Medulla oblongata (tissue), 1 donor: ENCODE results near the gene PRSS57.

Experiments
- DNase-seq: peaks from one replicate; pipeline ENCODE4 v3.0.0-alpha.2; 2015; ENCODE audit errors: extremely low spot score

The PRSS57 gene

DNA sequence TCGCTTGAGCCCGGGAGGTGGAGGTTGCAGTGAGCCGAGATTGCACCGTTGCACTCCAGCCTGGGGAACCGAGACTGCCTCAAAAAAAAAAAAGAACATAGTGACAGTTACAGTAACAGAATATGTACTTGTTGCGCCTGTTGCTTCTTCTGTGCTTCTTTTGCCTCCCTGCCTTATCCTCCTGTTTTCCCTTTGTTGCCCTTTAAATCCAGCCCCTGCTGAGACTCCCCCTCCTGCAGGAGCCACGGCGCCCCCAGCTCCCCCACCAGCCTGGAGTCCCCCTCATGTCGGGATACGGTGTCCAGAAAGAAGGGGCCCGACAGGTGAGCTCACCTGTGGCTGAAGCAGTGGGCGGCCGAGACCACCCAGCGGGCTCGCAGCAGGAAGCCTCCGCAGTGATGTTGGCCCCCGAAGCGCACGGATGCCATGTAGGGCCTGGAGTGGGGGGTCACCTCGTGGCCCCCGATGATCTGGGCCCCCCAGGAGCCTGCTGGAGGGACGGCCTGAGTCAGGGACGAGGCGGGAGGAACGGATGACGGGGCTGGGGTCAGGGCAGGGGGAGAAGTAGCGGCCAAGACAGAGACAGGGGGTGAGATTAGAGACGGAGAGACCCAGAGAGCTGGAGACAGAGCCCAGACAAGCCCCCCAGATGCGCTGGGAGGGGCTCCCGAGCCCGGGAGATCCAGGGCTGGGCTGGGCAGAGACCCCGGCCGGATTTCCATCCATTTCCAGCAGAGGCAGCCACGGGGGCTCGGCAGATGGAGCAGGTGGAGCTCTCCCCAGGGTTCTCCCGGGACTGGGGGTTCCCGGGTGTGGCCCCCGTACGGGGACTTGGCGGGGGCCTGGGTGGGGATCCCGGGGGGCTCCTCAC is 536 bp downstream of the PRSS57 start:
- DNase-seq, result no peak

DNA sequence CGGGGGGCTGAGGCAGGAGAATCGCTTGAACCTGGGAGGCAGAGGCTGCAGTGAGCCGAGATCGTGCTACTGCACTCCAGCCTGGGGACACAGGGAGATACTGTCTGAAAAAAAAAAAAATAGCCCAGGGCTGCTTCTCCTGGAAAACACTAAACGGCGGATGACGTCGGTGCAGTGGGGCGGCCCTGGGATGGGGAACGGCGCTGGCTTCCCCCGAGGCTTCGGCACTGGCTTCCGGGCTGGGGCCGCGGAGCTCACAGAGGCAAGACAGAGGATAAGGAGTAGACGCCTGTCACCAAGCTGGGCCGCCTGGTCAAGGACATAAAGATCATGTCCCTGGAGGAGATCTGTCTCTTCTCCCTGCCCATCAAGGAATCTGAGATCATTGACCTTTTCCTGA is 5.0 kb downstream of the PRSS57 start:
- no peak for DNase-seq

DNA sequence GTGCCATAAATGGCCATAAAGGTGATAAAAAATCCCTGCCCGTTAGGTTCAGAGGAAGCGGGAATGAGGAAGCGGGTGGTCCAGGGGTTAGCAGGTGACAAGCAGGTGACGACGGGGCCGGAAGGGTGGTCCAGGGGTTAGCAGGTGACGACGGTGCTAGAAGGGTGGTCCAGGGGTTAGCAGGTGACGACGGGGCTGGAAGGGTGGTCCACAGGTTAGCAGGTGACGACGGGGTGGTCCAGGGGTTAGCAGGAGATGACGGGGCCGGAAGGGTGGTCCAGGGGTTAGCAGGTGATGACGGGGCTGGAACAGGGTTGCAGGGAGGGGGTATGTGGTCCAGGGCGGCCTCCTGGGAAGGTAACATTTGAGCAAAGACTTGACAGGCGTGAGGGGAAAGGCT is 6.3 kb downstream of the PRSS57 start:
- no peak for DNase-seq

DNA sequence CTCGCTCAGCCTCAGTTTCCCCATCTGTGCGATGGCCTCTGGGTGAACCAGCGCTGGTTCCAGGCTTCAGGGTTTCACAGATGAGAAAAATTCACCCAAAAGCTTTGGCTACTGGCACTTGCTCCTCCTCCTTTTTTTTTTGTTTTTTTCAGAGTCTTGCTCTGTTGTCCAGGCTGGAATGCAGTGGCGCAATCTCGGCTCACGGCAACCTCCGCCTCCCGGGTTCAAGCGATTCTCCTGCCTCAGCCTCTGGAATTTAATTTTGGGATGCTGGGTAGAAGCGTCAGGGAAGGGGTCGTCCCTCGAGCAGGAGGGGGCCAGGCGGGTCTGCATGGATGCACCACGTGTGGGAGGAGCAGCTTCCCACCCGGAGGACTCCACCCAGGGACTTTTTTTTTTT is 7.0 kb downstream of the PRSS57 start:
- DNase-seq, result no peak

DNA sequence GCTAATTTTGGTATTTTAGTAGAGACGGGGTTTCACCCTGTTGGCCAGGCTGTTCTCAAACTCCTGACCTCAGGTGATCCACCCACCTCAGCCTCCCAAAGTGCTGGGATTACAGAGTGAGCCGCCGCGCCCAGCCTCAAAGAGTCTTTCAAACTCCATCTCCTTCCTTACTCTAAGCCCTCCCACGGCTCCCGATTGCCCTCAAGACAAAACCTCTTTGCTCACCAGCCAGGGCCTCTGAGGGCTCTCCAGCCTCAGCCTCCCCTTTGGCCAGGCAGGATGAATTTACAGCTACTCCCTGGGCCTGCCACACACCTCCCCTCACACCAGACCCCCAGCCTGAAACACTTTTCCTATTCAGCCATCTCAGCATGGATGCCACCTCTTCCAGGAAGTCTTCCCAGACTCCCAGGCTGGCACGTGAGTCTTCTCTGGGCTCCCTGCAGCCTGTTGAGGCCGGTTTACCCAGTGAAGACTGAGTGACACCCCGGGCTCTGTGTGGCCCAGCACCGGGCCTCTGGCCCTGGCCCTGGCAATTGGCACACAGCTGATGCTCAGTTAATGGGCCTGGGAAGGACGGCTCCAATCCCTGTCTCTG is 7.6 kb downstream of the PRSS57 start:
- no peak for DNase-seq

DNA sequence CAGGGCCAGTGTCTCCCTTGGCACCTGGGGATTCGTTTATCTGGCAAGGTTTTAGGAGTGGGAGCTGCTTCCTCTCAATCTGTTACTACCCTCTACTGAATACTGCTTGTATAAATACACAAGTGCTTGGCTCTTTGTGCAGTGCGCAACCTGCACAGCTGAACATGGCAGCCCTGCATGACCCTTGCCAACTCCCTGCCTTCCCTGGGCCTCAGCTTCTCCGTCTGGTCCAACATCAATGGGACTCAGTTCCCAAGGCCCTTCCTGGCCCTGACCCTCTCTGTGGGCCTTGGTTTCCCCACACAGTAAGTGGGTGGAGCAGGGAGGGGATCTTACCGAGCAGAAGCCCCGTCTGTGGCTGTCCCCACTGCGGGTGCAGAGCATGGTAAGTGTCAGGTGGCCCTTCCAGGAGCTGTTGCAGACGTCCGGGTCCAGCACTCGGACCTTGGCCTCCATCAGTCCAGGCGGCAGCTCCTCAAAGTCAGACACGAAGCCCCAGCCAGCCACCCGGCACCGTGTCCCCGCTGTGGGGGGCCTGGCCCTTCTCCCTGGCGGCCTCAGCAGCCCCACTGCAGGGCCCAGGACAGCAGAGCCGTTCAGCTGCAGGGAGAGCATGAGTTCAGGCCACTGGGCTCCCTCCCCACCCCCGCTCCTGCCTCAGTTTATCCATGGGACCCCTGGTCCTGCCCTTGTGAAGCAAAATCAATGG is 8.5 kb downstream of the PRSS57 start:
- no peak for DNase-seq

DNA sequence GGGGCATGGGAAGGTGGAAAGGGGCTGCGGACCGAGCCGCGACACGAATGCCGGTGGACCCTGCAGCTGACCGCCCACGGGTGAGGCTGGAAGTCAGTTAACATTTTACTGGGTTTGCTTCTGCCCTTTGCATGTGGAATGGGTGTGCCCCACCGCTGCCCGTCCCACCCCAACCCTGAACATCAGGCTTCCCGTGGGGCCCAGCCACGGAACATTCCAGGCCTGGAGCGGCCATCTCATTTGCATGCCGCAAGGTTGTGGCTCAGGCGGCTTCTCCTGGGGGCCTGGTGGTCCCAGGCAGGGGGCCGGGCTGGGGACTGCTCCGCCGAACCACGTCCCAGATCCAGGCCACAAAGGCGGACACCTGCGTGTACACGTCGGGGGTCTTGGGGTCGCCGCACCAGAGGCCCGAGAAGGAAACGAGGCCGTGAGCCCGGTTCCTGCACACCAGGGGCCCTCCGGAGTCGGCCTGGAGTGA is 9.8 kb downstream of the PRSS57 start:
- DNase-seq, result no peak

DNA sequence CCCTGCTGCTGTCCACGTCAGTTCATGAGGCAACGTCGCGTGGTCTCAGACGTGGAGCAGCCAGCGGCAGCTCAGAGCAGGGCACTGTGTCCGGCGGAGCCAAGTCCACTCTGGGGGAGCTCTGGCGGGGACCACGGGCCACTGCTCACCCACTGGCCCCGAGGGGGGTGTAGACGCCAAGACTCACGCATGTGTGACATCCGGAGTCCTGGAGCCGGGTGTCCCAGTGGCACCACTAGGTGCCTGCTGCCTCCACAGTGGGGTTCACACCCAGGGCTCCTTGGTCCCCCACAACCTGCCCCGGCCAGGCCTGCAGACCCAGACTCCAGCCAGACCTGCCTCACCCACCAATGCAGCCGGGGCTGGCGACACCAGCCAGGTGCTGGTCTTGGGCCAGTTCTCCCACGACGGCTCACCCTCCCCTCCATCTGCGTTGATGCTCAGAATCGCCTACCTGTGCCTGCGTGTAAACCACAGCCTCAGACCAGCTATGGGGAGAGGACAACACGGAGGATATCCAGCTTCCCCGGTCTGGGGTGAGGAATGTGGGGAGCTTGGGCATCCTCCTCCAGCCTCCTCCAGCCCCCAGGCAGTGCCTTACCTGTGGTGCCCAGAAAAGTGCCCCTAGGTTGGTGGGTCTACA is 12.5 kb downstream of the PRSS57 start:
- no peak for DNase-seq

DNA sequence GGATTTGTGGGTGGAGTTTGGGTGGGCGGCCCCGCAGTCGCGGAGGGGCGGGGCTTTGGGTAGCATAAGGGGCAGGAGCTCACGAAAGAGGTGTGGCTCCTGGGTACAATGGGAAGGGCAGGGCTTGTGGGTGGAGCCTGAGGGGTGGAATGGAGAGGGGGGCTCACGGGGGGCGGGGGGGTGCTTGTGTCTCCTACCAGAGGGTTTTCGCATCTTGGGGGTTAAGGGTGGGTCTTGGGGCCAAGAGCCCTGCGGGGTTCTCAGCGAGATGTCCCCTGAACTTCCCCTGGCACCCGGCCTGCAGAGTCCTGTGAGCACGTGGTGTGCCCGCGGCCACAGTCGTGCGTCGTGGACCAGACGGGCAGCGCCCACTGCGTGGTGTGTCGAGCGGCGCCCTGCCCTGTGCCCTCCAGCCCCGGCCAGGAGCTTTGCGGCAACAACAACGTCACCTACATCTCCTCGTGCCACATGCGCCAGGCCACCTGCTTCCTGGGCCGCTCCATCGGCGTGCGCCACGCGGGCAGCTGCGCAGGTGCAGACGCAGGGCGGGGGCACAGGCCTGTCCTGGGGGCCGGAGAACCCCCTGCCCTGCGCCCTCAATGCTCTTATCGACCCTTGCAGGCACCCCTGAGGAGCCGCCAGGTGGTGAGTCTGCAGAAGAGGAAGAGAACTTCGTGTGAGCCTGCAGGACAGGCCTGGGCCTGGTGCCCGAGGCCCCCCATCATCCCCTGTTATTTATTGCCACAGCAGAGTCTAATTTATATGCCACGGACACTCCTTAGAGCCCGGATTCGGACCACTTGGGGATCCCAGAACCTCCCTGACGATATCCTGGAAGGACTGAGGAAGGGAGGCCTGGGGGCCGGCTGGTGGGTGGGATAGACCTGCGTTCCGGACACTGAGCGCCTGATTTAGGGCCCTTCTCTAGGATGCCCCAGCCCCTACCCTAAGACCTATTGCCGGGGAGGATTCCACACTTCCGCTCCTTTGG is 13.9 kb downstream of the PRSS57 start:
- DNase-seq, result no peak

DNA sequence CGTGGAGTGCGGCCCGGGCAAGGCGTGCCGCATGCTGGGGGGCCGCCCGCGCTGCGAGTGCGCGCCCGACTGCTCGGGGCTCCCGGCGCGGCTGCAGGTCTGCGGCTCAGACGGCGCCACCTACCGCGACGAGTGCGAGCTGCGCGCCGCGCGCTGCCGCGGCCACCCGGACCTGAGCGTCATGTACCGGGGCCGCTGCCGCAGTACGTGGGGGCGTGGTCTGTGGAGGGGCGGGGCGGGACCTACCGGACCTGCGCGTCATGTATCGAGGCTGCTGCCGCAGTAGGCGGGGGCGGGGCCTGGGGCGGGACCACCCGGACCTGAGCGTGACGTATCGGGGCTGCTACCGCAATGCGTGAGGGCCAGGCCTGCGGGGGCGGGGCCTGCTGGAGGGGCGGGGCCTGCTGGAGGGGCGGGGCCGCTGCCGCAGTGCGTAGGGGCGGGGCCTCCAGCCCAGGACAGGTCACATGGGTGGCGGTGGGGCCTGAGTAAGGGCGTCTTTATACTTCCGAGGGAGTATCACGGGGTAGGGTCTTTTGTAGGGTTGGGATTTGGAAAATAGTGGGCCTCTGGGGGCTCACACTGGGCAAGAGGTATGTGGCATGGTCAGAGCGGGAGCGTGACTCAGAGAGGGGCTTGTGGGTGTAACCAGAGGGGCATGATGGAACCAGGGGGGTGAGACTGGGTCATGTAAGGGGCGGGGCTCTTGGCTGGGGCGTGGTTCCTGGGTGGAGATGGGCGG is 14.8 kb downstream of the PRSS57 start:
- peak; percentile 98 for DNase-seq

DNA sequence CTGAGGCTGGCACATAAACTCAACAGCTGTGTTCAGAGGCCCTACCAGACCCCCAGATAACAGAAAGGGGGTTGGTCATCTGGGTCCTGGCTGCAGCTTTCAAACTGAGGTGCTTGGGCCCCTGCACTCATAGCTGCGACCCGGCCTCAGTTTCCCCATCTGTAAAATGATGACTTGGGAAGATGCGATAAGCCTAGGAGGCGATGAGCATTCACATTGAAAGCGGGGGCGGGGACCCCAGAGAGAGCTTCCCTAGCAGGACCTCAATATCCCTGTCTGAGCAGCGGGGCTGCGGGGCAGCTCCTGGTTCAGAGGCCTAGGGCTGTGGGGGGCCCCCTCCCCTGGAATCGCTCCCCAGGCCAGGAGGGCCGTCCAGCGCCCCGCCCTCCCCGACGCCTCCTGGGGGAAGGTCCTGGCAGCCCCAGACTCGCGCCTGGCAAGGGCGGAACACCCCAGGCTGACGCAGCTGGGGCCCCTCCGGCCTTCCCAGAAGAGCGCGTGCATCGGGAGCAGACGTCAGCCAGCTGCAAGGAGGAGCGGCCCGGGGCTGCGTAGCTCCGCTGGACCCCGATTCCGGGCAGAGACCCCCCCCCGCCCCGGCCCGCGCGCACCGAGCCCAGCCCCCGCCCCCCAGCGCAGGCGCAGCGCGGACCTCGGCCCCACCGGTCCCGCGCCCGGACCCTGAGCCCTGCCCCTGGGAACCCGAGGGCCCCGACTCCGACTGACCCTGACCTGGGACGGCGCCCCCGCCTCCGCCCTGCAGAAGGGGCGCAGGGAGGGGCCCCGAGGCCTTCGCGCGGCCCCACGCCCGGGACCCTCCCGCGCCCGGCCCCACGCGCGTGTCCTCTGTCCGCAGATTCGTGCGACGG is 15.6 kb downstream of the PRSS57 start:
- DNase-seq, result peak; percentile 68

DNA sequence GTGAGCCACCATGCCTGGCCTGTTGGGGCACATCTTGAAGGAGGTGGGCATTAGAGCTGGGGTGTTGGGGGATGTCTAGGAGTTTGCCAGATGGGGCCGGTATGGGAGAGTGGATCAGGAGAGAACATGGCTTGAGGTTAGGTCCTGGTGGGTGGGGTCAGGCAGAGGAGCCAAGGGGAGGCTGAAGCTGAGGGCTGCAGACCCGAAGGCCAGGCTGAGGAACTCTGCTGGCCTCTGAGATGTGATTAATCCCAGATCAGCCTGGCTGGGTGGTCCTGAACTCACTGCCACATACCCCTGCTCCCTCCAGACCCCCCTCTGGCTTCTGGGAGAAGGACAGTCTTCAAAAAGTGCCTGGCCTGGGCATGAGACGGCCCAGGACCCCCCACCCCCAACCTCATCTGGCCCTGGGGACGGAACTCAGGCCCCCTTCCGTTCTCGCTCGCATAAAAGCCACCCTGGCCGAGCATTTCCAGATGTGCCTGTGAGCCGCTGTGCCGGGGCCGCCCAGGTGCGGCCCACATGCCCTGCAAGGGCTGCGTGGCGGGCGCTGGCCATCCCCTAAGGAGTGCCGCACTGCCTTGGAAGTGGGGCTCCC is 16.4 kb downstream of the PRSS57 start:
- no peak for DNase-seq

DNA sequence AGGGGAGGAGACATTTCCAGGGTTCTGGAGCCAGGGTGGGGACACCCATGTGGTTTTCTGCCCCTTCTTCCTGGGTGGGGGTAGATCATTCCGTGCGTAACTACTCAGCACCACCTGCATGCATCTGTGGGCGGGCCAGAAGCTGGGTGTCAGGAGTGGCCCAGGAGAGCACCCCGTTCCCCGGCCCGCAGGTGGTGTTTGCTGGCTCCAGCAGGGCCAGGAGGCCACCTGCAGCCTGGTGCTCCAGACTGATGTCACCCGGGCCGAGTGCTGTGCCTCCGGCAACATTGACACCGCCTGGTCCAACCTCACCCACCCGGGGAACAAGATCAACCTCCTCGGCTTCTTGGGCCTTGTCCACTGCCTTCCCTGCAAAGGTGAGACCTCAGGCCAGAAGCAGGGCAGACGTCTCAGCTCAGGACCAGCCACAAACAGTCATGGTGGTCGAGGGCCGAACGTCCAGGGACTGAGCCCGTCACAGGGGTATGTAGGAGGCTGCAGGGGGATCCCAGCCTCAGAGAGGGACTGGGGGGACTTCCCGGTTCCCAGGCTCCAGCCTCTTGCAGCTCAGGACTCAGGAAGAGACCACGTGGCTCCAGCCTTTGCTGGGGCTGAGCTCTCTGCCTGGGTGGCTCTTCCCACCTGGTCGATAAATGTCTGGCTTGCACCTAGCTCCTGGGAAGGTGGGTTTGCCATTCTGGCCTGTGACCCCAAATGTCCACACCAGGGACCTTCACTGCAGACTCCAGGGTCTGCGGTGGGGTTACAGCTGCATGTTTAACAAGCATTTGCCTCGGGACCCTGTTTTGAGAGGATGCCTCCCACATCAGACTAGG is 17.4 kb downstream of the PRSS57 start:
- DNase-seq, result no peak

DNA sequence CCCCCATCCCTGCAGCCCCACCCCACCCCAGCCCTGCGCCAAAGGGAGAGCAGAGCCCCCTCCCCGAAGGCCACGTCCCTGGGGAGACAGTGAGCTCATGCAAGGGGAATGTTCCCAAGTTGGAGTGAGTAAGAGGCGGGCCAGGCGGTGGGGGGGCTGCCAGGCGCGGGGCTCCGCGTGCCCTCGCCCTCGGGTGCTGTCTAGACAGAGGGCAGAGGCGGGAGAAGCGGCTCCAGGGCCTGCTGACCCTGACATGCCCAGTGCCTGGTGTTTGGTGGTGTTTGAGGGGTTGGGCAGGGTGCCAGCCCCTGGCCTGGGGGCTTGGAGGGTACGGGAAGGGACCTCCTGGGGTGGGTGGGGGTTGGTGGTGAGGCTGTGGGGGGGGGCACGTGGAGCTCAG is 18.1 kb downstream of the PRSS57 start:
- no peak for DNase-seq

DNA sequence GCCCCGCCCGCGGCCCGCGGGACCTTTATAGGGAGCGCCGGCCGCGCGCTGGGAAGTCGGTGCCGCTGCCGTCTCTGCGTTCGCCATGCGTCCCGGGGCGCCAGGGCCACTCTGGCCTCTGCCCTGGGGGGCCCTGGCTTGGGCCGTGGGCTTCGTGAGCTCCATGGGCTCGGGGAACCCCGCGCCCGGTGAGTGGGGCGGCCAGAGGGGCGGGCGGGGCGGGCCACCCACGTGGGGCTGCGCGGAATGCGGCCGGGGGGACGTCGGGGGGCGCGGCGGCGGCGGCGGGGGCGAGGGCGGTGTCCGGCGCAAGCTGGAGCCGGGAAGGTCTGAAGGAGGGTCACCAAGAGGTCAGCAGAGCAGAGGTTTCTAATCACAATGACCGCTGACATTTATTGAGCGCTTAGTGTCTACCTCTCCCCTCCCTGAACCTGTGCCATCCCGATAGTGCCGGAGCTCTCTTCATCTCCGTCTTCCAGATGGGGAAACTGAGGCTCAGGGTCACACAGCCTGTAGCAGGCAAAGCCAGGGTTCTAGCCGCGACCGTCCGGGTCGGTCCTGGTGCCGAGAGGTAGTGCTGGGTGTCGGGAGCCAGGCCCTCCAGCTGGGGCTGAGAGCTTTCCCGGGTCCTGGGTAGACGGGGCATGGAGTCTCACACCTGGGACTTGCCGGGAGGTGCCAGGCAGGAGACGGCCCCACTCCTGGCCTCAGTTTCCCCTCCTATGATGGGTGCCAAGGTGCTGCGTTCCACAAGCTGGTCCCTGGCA is 18.7 kb downstream of the PRSS57 start, which contains the start of gene FSTL3:
Gene FSTL3 (plus strand): TSS at position 54 of the 767 bp plus-strand sequence. CDS start 32 bp downstream, at position 86.
- no peak for DNase-seq

DNA sequence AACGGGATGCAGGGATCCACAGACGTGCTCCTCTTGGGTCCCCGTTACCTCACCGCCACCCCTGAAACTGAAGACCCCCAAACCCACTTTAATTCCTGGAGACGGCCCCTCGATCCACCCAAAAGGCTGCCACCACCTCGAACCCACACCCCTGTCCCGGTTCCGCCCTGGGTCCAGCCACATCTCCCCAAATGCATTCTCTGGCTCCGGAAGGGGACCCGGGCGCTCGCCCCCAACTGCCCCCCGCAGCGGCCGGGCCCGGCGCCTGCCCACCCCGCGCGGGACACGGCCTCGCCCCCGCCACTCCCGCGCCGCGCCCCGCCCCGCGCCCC is 19.3 kb downstream of the PRSS57 start:
- no peak for DNase-seq
